ENCODE measurements around the gene RNASE12. TPM values are rescaled to one million over a fixed set of nuclear protein-coding genes. Genes with fewer than 3 reads are reported as not detected.

RNASE12 gene, protein sequence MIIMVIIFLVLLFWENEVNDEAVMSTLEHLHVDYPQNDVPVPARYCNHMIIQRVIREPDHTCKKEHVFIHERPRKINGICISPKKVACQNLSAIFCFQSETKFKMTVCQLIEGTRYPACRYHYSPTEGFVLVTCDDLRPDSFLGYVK
- not detected for total RNA-seq
- polyA plus RNA-seq: not detected
- long read RNA-seq, donor 1: 0 reads
- long read RNA-seq, donor 2: 0 reads

- WGBS, 3 donors: 71 to 89% (median 81%) methylated on average over 4 of the region's 4 CpGs
Observed at GRCh38 chr14:20591235-20591634, at the start of gene RNASE12. Gene RNASE12 (minus strand): TSS chr14:20591376. CDS start chr14:20590723, 653 bp downstream.

GRCh38 chr14:20632831-20633691 is 41.9 kb upstream of the RNASE12 start:
- Histone ChIP-seq H3K4me1 (peaks cover 12% of the 10 kb centered on the region), H3K36me3 (ENCODE audit: insufficient read depth in 1 of 2, low read depth in 1 of 2) (no peaks in the 10 kb centered on the region), H3K9me3 (no peaks in the 10 kb centered on the region), H3K4me3 (peak overlapping the region; percentile 49), H3K27ac (no peak overlapping the region), H3K27me3 (ENCODE audit: insufficient read depth in 3 of 3, low read length in 2 of 3) (peaks cover 0 to 81% (median 15%) of the 10 kb centered on the region in 3 donors)
- peak; percentile 40 to 60 (median 60) for ATAC-seq
- TF ChIP-seq, protein P1, sequence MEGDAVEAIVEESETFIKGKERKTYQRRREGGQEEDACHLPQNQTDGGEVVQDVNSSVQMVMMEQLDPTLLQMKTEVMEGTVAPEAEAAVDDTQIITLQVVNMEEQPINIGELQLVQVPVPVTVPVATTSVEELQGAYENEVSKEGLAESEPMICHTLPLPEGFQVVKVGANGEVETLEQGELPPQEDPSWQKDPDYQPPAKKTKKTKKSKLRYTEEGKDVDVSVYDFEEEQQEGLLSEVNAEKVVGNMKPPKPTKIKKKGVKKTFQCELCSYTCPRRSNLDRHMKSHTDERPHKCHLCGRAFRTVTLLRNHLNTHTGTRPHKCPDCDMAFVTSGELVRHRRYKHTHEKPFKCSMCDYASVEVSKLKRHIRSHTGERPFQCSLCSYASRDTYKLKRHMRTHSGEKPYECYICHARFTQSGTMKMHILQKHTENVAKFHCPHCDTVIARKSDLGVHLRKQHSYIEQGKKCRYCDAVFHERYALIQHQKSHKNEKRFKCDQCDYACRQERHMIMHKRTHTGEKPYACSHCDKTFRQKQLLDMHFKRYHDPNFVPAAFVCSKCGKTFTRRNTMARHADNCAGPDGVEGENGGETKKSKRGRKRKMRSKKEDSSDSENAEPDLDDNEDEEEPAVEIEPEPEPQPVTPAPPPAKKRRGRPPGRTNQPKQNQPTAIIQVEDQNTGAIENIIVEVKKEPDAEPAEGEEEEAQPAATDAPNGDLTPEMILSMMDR (IDR thresholded peaks at IDR 0.05): no peak
- 2 to 5% (median 4%) methylated on average over 45 of the region's 45 CpGs for WGBS, 3 donors
- no peak for DNase-seq
- intact Hi-C loops (cut with DNase I): loop anchor here in 1 of 2 donors (5.0 kb wide), 1 partner anchor 49 kb away; the partner anchor contains the start of gene RNASE4

More at GRCh38 chr14:20591235-20591634, at the start of gene RNASE12:
- H3K27ac ChIP-seq: no peak within 1 kb of the TSS
- intact Hi-C loops (cut with DNase I): no loop called here
- no peak within 1 kb of the TSS for H3K4me3 ChIP-seq
- no peak for DNase-seq
- no peaks in the 10 kb centered on the region for H3K4me1 ChIP-seq
- ATAC-seq: no peak
- peaks cover 0 to 15% (median 3%) of the 10 kb centered on the region in 3 donors for H3K27me3 ChIP-seq (ENCODE audit: insufficient read depth in 3 of 3, low read length in 2 of 3)
- no peaks in the 10 kb centered on the region for H3K36me3 ChIP-seq (ENCODE audit: insufficient read depth in 1 of 2, low read depth in 1 of 2)
- TF ChIP-seq, protein P1 (IDR thresholded peaks at IDR 0.05): no peak
- no peaks in the 10 kb centered on the region for H3K9me3 ChIP-seq

DNA sequence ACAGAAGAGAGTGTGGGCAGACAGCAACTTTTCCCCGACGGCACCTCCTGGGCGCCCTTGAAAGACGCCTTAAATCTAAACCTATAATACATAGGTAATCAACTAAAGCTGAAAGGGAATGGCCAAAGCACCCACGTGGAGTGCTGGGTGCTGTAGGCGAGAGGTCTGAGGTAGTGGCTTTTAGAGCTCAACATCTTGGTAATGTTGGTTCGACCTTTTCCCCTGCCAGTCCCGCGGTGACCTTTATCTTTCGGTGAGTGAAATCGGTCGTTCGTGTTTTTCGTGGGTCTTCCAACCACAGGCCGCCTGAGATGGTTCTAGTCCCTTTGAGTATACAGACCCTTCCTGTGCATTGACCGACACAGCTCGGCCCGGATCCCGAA is 41.3 kb upstream of the RNASE12 start:
- TF ChIP-seq, protein P1 (IDR thresholded peaks at IDR 0.05): no peak
- Histone ChIP-seq H3K4me3 (peak overlapping the region; percentile 49), H3K27me3 (ENCODE audit: insufficient read depth in 3 of 3, low read length in 2 of 3) (peaks cover 0 to 85% (median 16%) of the 10 kb centered on the region in 3 donors), H3K36me3 (ENCODE audit: insufficient read depth in 1 of 2, low read depth in 1 of 2) (no peaks in the 10 kb centered on the region), H3K9me3 (no peaks in the 10 kb centered on the region), H3K27ac (no peak overlapping the region), H3K4me1 (peaks cover 12% of the 10 kb centered on the region)
- intact Hi-C loops (cut with DNase I): loop anchor here in 1 of 2 donors (5.0 kb wide), 1 partner anchor 50 kb away; the partner anchor contains the start of gene RNASE4
- DNase-seq (no peak), ATAC-seq (peak in 2 of 4 donors; percentile 8 to 24)
- WGBS, 3 donors: 2% methylated on average over 19 of the region's 19 CpGs

- ATAC-seq (peak; percentile 69 to 82 (median 76)), DNase-seq (peak; percentile 77 to 82)
- H3K4me1 ChIP-seq: peaks cover 12% of the 10 kb centered on the region
- H3K27me3 ChIP-seq (ENCODE audit: insufficient read depth in 3 of 3, low read length in 2 of 3): peaks cover 0 to 85% (median 16%) of the 10 kb centered on the region in 3 donors
- no peaks in the 10 kb centered on the region for H3K9me3 ChIP-seq
- intact Hi-C loops (cut with DNase I): loop anchor here in 1 of 2 donors (5.0 kb wide), 1 partner anchor 50 kb away; the partner anchor contains the start of gene RNASE4
- H3K36me3 ChIP-seq (ENCODE audit: insufficient read depth in 1 of 2, low read depth in 1 of 2): no peaks in the 10 kb centered on the region
- TF ChIP-seq, protein P1 (IDR thresholded peaks at IDR 0.05): no peak
- peak overlapping the region; percentile 49 for H3K4me3 ChIP-seq
- H3K27ac ChIP-seq: no peak overlapping the region
- 1 to 2% (median 1%) methylated on average over 18 of the region's 18 CpGs for WGBS, 3 donors
Observed at GRCh38 chr14:20631880-20632389, 40.8 kb upstream of the RNASE12 start.

Data from psoas muscle (tissue), 8 donors.